ENCODE results near the gene HNRNPH1.

DNA sequence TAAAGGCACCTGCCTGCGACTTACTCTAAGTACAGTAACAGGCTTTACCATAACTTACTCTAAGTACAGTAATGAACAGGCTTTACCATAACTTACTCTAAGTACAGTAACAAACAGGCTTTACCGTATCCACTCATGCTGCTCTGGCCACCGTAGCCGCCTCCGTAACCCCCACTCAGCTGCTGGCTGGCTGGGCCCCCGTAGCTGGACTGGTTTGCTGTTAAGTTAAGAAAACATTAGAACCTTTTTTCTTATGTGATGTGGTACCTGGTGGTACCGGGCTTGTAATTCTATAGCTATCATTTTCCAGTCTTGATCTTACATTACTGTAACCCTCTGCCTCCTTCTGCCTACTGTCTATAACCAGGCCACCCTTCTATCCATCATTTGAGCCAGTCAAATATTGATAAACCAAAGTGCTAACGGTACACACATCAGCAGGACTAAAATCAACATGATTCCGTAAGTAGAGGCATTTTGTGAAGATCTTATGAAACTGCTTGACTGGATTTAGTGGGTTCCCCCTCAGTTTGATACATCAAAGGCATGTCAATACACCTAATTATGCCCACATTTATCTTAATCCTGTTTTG, 7.4 kb downstream of the HNRNPH1 start:
- TF ChIP-seq CTCF (IDR thresholded peaks at IDR 0.05) (no peak), EZH2 (IDR thresholded peaks at IDR 0.05) (no peak)

All from neural progenitor cell (in vitro differentiated cells).